ENCODE measurements around the gene ERICH6B.

Gene ERICH6B

DNA sequence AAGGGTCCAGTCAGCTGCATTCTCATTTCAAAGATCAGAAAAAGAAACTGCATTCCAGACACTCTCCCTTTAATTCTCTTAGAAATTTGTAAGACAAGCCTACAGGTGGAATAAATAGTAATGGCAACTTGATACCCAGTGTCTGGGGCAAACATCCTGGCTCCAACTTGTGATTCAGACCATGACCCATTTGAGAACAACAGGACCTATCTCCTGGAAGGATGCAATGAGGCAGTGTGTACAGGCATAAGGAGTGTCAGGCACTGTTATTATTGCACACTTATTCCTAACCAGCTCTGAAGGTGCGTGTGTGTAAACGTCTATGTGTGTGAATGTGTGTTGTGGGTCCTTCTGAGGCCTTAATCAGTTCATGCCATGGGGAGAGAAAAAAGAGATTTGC is 13.9 kb downstream of the ERICH6B start:
- DNase-seq (ENCODE audit: low read depth), result no peak

DNA sequence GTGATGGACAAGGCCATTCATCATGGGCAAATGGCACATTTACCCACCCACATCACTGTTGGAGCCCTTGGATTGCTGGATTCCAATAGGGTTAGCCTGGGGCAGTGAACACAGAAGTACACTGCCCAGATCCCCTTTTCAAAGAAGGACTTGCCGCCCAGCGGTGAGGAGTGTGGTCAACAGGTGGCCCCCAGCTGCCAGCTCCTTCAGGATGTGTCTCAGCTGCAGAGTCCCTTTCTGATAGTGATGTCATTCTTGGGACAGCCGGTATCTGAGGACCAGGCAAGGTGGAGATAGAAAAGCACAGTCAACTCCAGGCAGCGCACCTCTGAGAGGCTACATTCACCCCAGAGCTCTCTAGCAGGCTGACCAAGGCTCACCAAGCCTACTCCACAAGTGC is 16.9 kb downstream of the ERICH6B start:
- DNase-seq (ENCODE audit: low read depth), result no peak

DNA sequence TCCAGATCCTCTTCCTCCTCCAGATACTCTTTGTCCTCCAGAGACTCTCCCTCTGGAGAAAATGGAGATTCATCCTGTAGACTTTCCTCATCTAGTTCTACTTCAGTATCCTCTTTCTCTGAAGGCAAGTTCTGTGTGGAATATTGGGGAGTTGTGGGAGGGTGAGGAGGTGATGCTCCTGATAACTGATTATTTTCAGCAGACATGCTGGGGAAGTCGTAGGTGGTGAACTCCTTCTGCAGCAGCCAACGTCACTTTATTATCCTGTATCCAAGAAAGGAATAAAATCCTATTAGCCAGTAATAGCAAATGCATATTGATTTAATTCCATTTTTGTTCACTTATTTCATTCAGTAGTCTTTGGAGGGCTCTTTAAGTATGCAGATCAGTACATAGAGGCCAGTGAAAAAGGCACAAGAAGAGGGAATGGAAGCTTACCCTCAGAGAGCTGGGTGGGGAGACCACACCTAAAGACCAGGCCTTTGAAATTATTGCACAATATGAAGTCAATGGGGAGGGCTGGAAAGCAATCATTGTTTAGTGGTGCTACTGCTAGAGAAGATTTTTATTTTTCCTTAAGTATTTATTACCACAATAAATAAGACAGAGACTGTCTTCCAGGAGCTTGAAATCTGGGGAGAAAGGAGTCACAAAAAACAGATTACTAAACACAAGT is 18.6 kb downstream of the ERICH6B start:
- DNase-seq (ENCODE audit: low read depth), result no peak

DNA sequence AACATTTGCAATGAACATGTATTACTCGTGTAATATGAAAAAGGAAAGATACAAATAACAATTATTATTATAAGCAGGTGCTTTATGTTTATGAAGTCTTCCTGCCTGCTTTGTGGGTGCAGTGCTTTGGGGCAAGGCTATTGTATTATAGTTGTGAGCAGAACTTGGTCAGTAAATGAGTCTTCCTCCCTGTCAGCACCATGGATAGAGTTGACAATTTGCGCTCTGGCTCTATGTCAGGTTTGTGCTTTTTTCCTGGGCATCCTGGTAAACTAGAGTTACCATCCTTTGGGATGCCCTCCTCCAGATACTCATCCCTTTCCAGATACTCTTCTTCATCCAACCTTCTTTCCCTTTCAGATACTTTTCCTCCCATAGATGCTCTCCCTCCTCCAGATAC is 19.6 kb downstream of the ERICH6B start:
- no peak for DNase-seq (ENCODE audit: low read depth)

DNA sequence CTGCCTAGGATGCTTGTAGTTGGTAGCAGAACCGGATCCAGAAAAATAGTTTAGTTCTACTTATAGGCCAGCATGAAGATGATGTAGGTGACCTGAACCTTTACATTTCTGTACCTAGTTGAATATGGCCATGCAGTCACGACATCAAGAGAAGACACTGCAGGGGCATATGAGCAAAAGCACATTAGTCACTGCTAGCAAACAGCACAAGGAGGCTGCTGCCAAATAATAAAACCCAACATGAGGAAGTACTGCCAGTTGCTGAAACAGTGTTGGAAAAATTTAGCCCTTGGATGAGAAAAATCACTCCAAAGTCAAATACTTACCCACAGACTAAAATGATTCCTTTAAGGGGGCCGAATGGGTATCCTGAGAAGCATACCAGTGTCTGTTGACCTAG is 20.8 kb downstream of the ERICH6B start:
- DNase-seq (ENCODE audit: low read depth), result no peak

DNA sequence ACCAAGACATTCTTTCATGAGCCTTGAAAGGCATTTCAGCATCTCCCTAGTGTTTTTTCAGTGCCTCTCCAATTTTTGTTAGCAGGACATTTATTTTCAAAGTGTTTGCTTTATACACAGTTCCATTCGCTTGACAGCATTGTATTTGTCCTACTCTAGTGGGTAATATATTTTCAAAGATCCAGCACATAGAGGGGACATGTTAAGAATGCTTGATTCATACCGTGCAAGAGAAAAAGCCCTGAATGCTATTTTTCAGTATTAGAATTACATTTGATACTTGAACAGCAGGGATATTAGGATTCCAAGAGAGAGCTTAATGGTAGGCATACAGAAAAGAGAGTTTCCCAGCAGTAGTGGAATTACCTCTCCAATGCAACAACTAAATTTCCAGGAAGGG is 21.3 kb downstream of the ERICH6B start:
- no peak for DNase-seq (ENCODE audit: low read depth)

DNA sequence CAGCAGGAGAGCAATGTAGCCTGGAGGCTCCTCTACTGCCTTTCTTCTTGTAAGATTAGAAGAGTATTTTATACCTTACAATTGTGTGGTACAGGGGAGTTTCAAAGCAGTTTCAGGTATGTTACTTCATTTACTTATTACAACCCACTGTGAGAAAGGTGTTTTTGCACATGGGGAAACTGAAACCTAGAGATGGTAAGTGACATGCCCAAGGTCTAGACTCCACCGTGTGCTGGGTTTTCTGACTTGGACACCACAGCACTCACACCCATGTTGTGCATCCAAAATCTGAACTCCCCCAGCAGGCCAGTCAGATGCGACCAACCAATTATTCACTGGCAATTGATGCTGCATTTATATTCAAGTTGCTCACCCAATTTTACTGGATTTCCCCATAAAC is 22.8 kb downstream of the ERICH6B start:
- no peak for DNase-seq (ENCODE audit: low read depth)

DNA sequence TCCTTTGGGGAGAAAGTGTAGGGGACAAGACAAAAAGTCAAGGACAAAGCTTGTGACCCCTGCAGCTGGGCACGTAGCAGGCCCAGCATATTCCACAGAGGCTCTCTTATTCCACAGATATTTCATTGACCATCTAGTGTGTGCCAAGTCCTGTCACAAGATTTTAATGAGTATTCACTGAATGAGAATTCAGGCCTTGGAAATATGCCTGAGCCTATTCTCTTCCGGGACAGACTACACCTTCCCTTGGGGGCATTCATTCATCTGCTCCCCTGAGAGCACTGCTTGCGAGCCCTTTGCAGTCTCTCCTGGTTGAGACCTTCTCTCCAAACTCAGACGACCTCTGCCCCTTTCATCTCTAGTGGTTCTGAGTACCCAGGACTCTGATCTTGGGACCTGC is 25.5 kb downstream of the ERICH6B start:
- no peak for DNase-seq (ENCODE audit: low read depth)

DNA sequence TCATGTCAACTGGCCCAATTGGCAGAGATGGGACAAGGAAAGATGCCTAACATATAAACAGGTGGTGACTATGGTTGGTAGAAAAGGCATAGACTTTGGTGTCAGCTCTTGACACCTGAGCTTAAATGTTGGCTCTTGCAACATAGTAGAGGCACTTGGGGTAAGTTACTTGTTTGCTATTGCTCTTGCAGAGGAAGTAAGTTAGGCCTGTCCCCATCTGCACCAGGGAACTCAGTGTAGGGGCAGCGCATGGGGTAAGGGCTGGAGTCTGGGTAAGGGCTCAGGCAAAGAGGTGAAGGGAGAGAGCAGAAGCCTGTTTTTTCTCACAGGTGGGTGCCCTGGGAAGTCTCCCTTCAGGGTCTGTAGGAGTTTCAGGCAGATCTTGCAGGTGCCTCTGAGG is 27.6 kb downstream of the ERICH6B start:
- no peak for DNase-seq (ENCODE audit: low read depth)

DNA sequence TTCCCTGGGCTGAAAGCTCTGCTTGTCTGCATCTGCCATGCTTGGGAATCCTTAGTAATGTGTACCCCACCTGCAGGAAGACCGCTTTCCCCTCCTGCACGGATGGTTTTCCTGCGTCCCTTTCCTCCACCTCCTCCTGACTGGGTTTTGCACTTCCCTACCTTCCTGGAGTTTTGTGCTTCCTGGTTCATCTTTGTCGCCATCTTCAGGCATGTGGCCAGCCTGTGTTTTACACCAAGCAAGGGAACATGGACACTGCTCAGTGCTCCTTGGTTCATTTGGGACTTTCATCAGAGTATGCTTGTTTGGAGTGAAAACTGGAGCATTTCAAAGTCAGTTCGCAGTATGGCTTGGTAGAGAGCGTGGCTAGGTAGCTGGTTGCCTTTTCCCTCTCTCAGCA is 30.7 kb downstream of the ERICH6B start:
- no peak for DNase-seq (ENCODE audit: low read depth)

DNA sequence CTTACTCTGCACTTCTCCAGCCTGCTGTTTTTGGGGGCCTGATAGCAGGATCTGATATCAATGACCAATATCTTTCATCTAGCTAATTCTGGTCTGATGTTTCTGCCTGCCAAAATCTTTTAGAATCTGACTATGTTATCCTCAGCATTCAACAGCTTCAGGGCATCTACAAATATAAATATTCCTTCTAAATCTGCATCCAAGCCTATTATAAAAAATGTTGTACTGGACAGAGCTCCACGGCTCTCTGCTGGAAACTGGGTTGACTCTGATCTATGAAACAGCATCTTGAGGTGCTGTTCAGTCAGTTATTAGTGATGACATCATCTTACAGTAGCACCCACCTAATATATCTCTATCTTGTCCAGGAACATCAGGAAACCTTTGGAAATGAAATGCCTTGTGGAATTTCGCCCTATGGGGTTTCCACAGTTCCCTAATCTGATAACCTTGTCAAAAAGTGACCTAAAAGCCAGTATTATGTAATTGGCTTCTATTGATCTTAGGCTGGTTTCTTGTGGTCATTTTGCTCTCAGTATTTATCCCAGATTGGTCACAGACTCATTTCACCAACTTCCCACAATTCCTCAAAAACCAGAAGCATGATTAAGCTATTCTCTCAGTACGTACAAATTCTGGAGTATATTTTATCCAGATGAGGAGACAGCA is 33.0 kb downstream of the ERICH6B start:
- no peak for DNase-seq (ENCODE audit: low read depth)

DNA sequence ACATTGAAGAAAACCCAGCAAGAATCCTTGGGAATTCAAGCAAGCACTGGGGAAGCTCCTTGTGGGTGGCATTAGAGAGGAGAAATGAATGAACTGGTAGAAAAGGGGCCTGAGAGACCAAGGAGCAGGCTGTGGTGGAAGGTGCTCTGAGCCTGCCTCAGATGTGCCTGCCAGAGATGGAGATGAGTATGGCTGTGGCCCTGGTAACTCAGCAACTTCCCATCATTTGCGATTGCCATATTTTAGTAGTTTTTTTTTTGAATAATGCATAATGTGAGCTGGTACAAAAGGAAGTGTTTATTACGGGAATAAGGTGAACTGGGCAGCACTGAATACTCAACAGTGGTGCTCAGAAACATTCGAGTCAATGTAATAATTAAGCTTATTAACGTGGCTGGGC is 39.1 kb downstream of the ERICH6B start:
- no peak for DNase-seq (ENCODE audit: low read depth)

DNA sequence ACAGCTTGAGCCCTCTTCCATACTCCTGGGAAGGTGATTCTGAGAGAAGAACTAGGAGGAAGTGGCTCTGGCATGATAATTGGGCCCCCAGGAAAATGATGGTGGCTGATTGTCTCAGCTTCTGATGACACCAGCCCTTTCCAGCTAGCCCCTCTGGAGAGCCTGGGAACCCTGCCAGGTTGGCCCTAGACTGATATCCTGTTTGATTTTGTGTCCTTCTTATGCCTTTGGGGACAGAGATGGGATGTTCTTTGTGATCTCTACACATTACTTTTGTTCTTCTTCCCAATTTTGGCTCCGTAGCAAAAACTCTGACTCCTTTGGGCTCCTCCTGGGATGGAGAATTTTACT is 39.7 kb downstream of the ERICH6B start:
- DNase-seq (ENCODE audit: low read depth), result no peak

DNA sequence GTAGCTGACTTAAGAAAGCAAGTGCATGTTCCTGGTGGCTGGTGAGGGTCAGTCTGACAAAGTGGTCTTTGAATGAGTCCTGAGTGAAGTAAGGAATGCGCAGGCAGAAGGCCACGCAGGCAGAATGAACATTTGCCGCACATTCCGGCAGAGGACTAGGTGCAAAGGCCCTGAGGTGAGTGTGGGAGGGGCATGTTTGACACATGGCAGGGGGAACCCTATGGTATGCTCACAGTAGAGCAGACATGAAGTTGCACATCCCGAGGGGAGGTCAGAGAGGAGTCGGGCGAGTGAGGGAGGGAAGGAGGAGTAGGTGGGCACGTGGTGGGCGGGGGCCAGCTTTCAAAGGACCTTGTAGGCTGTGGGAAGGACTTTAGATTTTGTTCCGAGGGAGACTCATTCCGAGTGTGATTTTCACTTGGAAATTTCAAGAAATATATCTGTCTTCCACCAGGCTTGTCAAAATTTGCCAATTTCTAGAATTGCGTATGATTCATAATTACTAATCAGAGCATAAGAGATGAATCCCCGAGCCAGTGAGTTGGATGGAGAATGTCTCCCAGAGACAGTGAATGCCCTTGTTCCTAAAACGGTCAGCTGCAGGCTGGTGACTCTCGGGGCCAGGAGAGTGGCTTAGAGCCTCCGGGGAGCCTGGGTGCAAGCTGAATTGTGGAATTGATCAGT is 40.3 kb downstream of the ERICH6B start:
- DNase-seq (ENCODE audit: low read depth), result peak; percentile 13

DNA sequence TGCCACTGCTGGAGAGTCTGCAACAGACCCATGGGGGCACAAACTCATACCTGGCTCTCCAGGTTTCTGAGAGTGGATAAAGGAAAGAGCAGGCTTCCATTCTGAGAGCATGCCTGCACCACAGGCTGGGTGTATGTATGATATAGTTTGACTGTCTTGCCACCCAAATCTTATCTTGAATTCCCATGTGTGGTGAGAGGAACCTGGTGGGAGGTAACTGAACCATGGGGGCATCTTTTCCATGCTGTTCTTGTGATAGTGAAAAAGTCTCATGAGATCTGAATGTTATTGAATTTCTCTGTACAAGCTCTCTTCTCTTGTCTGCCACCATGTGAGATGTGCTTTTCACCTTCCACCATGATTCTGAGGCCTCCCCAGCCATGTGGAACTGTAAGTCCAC is 50.2 kb downstream of the ERICH6B start:
- no peak for DNase-seq (ENCODE audit: low read depth)

DNA sequence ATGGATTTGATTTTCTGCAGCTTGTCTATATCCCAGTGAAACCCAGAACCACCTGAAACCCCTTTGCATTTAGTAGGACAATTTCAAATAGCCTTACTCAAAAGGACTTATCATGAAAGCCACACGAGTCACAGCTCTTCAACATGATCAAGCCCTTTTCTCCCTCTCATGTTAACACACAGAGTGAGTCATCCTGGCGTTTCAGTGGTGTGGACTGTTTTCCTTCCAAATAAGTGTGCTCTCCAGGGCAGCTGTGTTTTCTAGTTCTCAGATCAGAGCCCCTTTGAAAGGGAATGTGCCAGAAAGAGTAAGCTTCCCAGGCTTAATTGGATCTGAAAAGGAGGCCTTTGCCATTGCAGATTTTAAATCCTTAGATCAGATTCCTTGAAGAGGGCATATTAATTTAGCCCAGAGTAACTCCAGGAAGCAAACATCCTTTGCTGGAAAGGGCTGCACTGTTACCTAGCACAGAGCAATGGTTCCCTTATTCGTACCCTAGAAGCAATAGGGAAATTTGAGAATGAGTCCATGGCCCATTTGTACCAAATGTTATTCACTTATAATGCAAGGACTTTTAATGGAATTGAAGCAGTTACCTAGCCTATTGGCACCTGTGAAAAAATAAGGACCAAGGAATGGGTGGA is 51.3 kb downstream of the ERICH6B start:
- DNase-seq (ENCODE audit: low read depth), result peak; percentile 71

DNA sequence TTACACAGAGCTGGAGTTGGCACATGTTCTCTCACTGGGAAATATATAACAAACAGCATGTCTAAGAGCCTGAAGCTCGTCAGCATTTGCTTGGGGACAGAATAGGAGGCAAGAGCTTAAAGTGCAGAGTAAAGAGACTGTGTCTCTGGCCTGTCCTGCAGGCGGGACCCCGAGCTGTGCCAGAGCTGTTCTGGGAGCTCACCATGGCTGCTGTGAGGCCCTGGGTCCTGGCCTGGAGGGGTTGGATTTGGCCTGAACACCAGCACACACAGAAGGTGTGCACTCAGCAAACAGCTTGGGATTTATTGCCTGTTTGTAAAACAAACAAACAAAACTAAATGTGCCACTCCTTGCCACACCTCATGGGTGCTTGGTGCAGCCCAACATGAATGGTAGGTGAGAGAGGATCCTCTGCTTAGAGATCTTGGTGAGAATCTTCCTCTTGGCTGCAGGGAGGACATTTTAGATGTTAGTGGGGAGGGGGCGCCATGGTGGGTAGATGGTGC is 60.9 kb downstream of the ERICH6B start:
- DNase-seq (ENCODE audit: low read depth), result no peak

DNA sequence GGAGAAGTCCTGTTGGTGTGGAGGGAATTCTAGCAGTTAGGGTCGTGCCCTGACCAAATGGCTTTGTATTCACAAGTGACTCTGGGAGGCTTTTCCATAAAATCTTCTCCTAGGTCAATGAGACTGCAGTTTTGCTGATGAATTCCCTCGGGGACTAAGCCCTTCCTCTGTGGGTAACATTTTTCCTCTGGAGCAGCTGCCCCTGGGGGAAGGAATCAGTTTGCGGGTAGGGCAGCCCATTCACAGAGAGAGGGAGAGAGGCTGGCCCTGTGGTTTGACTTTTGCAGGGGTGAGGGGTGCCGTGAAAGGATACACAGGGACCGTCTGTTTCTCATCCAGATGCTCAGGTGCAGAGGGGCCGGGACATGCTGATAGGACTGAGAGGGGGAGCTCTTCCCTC is 67.3 kb downstream of the ERICH6B start:
- no peak for DNase-seq (ENCODE audit: low read depth)

DNA sequence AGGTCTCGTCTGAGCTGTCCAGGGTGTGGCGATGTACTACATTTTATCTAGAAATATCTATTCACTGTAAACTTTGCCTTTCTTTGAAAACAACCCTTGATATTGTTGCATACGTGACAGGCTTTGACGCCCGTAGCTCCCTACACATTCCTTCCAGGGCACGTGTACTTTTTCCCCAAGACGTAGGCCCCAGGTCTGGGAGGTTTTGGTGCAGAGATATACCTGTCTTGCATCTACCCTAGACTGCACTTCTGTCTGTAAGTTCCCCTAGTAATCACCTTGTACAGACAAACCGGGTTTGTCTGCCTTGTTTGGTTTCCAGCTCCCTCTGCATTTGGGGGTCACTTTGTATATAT is 69.2 kb downstream of the ERICH6B start:
- DNase-seq (ENCODE audit: low read depth), result no peak

DNA sequence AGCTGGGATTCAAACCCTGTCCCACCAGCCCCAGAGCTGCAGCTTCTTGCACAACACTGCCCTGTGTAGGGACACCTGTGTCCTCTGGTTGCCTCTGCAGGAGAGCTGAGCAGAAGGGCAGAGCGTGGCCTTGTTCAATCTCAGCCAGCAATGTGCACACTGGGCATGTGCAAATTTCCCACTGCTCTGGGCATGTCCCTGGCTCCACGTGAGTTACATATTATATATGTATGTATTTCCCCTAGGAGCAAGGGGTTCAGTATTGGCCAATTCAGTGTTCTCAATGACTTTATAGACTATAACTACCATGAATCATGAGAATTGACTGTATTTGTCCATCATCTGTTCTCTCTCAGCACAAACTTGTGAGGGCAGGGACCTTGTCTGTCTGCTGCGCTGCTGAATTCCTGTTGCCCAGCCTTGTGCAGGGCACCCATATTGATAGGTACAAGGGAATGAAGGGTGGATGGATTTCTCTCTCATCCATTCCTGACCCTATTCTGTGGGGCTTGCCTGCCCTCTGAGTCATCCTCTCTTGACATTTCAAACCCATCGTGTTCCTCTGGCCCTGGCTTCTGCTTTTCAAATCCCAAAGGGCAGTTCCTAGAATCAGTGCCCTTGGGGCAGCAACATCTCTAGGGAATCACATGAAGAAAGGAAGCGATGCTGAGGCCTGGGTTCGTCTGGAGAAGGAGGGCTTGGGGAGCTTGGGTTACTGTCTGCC is 69.7 kb downstream of the ERICH6B start:
- DNase-seq (ENCODE audit: low read depth), result no peak

DNA sequence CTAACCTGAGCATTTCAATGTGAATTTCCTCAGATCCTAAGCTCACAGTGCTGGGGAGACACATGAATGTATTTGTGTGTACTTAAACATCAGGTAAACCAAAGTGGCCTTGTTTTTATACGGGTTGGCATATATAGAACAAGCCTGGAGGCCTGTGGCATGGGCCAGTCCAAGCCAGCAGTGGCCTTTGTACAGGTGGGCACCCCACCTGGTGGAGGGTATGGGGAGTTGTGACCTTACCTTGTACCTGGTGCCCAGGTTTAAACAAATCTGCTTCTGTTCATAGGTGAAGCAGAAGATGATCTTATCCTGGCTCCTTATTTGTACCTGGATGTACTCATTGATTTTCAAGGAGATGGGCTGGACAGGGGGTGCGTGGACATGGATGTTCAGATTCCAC is 71.0 kb downstream of the ERICH6B start:
- no peak for DNase-seq (ENCODE audit: low read depth)

DNA sequence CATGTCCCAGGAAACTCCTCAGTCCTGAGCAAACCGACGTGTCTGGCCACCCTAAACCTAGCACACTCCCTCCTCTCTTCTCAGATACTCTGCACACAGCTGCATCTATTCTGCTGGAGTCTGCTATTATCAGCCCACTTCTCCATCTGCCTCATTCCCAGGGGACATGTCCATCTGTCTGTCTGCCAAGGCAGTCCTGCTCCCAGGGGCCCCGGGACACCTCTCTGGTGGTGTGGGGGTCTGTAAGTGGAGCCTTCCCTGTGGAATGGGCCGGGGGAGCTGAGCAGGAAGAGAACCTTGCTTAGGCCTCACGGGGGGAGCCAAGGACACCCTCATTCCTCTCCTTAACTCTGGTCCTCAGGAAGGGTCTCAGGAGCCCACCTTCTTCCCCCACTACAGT is 72.7 kb downstream of the ERICH6B start:
- no peak for DNase-seq (ENCODE audit: low read depth)

Measured in stromal cell of bone marrow (primary cell).